Naive B cell (primary cell): ENCODE results near the gene POLA1. TPM values are rescaled to one million over a fixed set of nuclear protein-coding genes. Genes with fewer than 3 reads are reported as not detected.
A peak's percentile ranks its signal among the peaks of the same experiment; 100 is the strongest.
"Not testable (repeated sequence)": the region's sequence is repeated elsewhere in the genome, so short reads cannot be mapped to it uniquely, and the experiment has no call there.

Source experiments
- ATAC-seq, 2 donors: fragments of 150-1000 bp; cut with Tn5 transposase; 2 replicates each; pipeline ENCODE4 v1.10.0; 2021; ENCODE audit warnings: low read depth in 2 of 2, mild to moderate bottlenecking in 2 of 2, moderate library complexity in 2 of 2
- DNase-seq: peaks from one replicate; pipeline ENCODE4 v3.0.0; 2022
- H3K27ac Mint-ChIP-seq, 6 donors: one replicate each; pipeline ENCODE4 v1.8.0; 2020 to 2022; ENCODE audit warnings: mild to moderate bottlenecking in 6 of 6, mixed read lengths in 6 of 6, moderate library complexity in 5 of 6, inconsistent platforms in 2 of 6
- H3K27me3 Mint-ChIP-seq, 3 donors: one replicate each; pipeline ENCODE4 v1.8.0; 2021 to 2022; ENCODE audit warnings: mixed read lengths in 3 of 3, mild to moderate bottlenecking in 1 of 3
- H3K36me3 Mint-ChIP-seq, 2 donors: one replicate each; pipeline ENCODE4 v1.8.0; 2020 to 2022; ENCODE audit warnings: mixed read lengths in 2 of 2, inconsistent platforms in 1 of 2, mild to moderate bottlenecking in 1 of 2
- H3K4me1 Mint-ChIP-seq, 3 donors: one replicate each; pipeline ENCODE4 v1.8.0; 2020 to 2022; ENCODE audit warnings: mixed read lengths in 3 of 3, inconsistent platforms in 1 of 3, mild to moderate bottlenecking in 1 of 3, moderate library complexity in 1 of 3
- H3K4me3 Mint-ChIP-seq, 8 donors: one replicate each; pipeline ENCODE4 v1.8.0; 2020 to 2022; ENCODE audit warnings: mild to moderate bottlenecking in 8 of 8, mixed read lengths in 8 of 8, moderate library complexity in 8 of 8, inconsistent platforms in 2 of 8
- H3K9me3 Mint-ChIP-seq, 7 donors: one replicate each; pipeline ENCODE4 v1.8.0; 2020 to 2022; ENCODE audit warnings: mixed read lengths in 7 of 7, mild to moderate bottlenecking in 5 of 7, inconsistent platforms in 2 of 7, moderate library complexity in 1 of 7
- polyA plus RNA-seq, 6 donors: library from polyadenylated mRNA; unstranded; fragments of 300-500 nt; fragmentation: Illumina TruSeq; gene quantifications; one replicate each; pipeline ENCODE4 v1.2.3, GENCODE V29; 2021; ENCODE audit warnings: low read depth in 6 of 6

POLA1 gene
- polyA plus RNA-seq, 6 donors from 2014 or later, result 5.3 to 6.5 (median 6.1) TPM; not detected in 1

DNA sequence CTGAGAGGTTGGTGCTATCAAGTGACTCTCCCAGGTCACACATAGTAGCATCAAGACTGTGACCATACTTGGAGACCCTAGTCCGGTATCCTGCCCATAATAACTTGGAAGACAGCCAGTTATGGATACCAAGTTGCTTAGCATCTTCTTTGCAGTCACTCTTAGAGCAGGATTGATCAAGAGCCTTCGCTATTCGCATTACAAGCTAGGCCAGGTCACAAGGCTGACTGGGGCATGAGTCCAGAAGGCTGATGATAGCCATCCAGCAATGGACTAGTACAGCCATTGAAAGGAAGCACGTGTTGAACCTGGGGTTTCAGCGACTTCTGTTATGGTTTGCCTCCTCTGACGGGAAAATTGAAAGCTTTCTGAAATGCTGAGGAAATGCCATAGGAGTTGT, 157.6 kb downstream of the POLA1 start:
- H3K9me3 Mint-ChIP-seq, result peaks cover 0 to 5% (median 0%) of the 10 kb centered on the region in 7 donors

DNA sequence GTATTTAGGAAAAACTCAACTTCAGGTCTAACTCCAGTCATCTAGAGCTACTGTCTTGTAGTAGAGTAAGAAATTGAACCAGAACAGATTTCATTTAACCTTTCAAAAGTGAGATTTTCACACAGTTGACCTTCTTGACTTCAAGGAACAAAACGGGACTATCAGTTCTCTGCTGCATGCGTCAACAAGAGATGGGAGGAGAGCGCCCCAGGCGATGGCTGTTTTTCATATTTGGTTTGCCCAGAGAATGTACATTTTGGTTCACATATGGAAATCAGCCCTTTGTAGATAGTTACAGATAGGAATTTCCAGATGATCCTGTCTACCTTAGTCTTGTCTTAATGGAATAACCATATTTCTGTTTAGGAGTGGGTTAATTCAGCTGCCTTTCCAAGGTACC, 158.1 kb downstream of the POLA1 start:
- no peaks in the 10 kb centered on the region for H3K27me3 Mint-ChIP-seq
- no peak overlapping the region for H3K27ac Mint-ChIP-seq
- DNase-seq (no peak), ATAC-seq (no peak)
- peaks cover 0 to 5% (median 0%) of the 10 kb centered on the region in 7 donors for H3K9me3 Mint-ChIP-seq
- H3K36me3 Mint-ChIP-seq, result peaks cover 0 to 6% of the 10 kb centered on the region in 2 donors
- H3K4me1 Mint-ChIP-seq, result no peaks in the 10 kb centered on the region
- no peak overlapping the region for H3K4me3 Mint-ChIP-seq

More for the DNA sequence above, 157.6 kb downstream of the POLA1 start:
- H3K4me3 Mint-ChIP-seq, result no peak overlapping the region
- peaks cover 0 to 6% of the 10 kb centered on the region in 2 donors for H3K36me3 Mint-ChIP-seq
- H3K27ac Mint-ChIP-seq, result no peak overlapping the region
- H3K27me3 Mint-ChIP-seq, result no peaks in the 10 kb centered on the region
- H3K4me1 Mint-ChIP-seq, result no peaks in the 10 kb centered on the region
- no peak for DNase-seq
- no peak for ATAC-seq

DNA sequence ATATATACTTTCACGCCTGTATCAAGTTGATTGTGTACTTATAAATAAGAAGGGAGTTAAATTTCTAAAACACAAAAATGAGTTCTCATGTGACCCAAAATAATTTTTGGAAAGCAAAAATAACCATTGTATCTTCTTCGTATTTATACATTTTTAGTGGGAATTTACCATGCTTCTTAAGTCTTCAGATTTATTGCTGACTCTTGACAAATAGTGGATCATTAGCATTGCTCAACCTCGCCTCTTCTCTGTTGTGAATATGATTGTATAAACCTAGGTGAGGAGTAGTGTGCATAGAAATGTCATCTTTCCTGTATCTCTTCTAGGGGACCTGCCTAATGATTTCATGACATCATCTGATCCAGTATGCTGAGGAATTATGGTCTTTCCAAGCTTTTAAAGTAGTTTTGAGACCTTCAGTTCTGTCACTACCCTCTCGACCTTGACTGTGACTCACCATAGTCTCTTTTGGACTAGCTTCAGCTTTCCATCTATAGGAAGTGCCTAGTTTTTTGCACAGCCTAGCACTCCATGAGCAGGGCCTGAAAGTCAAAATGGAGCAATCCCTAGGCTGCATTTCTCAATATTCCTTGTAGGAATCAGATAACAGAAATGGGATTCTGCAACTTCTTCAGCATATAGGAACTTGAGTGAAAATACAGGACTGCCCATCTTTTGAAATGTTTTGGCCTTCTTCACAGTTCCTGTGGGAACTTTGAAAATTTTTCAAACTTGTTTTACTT, 164.5 kb downstream of the POLA1 start:
- no peak for DNase-seq
- ATAC-seq, result no peak
- Mint-ChIP-seq H3K4me1 (no peaks in the 10 kb centered on the region), H3K36me3 (peaks cover 0 to 6% of the 10 kb centered on the region in 2 donors), H3K27me3 (no peaks in the 10 kb centered on the region), H3K9me3 (peaks cover 0 to 2% (median 0%) of the 10 kb centered on the region in 7 donors), H3K27ac (peak overlapping the region in 1 of 6 donors; percentile 12), H3K4me3 (no peak overlapping the region)

DNA sequence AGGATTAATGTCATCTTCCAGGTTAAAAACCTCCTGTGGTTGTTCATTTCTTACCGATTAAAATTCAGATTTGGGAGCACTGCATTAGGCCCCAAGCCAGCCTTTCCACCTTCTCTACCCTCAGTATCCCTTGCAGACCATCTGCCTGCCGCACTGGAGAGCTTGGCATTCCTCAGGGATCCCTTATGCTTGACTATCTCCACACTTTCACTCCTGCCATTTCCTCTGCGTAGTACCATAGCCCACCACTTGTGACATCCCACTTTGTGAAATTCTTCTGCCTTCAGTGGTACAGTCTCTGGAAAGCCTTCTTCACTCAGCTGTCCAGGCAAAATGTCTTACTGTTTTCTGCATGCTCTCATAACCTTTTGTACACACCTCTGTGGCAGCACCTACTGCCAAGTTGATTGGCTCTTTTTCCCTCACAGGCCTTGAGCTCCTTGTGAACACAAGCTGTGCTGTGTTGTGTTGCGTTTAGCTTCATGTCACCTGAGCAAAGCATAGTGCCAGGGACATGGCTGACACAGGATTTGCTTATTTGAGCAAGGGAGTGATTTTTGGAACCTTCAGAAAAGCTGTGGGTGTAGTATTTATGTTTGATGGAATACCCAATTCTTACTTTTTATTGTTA, 165.6 kb downstream of the POLA1 start:
- DNase-seq (no peak), ATAC-seq (no peak)
- Mint-ChIP-seq H3K36me3 (peaks cover 0 to 6% of the 10 kb centered on the region in 2 donors), H3K4me3 (no peak overlapping the region), H3K4me1 (no peaks in the 10 kb centered on the region), H3K27me3 (no peaks in the 10 kb centered on the region), H3K9me3 (peaks cover 0 to 2% (median 0%) of the 10 kb centered on the region in 7 donors), H3K27ac (peak overlapping the region in 1 of 6 donors; percentile 45)

DNA sequence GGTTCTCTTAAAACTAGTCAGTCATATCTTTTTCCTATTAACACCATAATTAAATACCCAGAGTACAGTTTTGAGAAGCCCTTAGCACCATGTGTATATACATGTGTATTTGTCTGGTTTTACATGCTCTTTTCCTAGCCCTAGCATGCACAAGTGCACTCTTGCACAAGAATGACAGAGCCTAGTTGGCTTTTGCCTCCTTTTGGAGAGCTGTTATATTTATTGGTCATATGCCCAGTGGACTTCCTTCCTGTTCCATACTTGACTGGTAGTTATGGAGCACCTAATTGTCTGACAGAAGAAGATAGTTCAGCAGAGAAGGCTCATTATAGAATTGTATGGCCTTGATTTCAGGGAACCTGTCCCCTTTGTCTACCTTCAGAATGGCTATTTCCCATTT, 166.4 kb downstream of the POLA1 start:
- Mint-ChIP-seq H3K4me3 (no peak overlapping the region), H3K27me3 (no peaks in the 10 kb centered on the region), H3K27ac (no peak overlapping the region), H3K9me3 (peaks cover 0 to 2% (median 0%) of the 10 kb centered on the region in 7 donors), H3K36me3 (peaks cover 0 to 6% of the 10 kb centered on the region in 2 donors), H3K4me1 (no peaks in the 10 kb centered on the region)
- ATAC-seq, result no peak
- DNase-seq, result no peak

DNA sequence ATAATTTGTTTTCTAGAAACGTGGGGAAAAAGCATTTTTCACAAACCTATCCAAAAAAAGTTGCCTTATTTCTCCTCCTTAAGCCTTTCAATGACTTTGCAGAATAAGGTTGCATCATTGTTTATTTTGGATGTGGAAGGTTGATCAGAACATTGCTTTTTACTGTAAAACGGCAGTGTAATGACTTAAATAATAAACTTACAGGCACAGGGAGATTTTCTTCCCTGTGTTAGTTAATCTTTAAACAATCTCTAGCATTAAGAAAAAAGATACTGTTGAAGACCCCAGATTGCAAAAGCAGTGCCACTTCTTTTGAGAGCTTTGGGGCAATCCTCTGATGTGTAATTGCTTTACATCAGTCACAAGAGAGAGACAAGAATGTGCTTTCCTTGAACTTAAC, 168.6 kb downstream of the POLA1 start:
- DNase-seq (no peak), ATAC-seq (no peak)
- no peak overlapping the region for H3K27ac Mint-ChIP-seq
- peaks cover 0 to 6% of the 10 kb centered on the region in 2 donors for H3K36me3 Mint-ChIP-seq
- no peak overlapping the region for H3K4me3 Mint-ChIP-seq
- no peaks in the 10 kb centered on the region for H3K27me3 Mint-ChIP-seq
- peaks cover 0 to 2% (median 0%) of the 10 kb centered on the region in 7 donors for H3K9me3 Mint-ChIP-seq
- no peaks in the 10 kb centered on the region for H3K4me1 Mint-ChIP-seq

DNA sequence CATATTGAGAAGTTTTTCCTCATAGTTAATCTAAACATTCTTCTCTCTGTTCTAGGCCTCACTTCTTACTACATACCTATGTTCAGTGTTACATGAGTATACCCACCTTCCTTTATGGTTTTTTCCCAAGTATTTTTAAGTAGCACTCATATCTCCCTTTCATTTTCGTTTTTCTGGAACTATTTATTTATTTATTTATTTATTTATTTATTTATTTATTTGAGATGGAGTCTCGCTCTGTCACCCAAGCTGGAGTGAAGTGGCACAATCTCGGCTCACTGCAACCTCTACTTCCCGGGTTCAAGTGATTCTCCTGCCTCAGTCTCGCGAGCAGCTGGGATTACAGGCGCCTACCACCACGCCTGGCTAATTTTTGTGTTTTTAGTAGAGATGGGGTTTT, 170.1 kb downstream of the POLA1 start:
- DNase-seq, H3K36me3 Mint-ChIP-seq, H3K27me3 Mint-ChIP-seq, H3K27ac Mint-ChIP-seq, H3K9me3 Mint-ChIP-seq, ATAC-seq, H3K4me1 Mint-ChIP-seq, H3K4me3 Mint-ChIP-seq: not testable (repeated sequence)

DNA sequence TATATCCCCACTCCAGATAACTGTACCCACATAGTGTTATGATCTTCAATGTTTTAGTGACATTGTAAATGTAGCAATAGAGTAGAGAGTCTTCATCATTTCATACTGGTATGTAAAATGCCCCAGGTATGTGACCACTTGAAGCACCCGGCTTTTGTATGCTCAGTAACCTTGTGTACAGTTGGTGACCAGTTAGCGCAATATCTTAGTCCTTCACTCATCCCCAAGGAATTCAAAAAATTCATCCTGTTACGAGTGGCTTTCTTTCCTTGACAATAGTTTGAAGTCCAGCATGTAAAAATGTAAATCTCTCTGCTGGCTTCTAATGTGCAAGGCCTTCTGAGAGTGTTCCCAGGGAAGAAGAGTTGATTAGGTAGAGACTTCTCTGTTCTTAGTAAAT, 176.4 kb downstream of the POLA1 start:
- H3K4me1 Mint-ChIP-seq, result no peaks in the 10 kb centered on the region
- ATAC-seq (no peak), DNase-seq (no peak)
- no peak overlapping the region for H3K4me3 Mint-ChIP-seq
- no peaks in the 10 kb centered on the region for H3K36me3 Mint-ChIP-seq
- no peak overlapping the region for H3K27ac Mint-ChIP-seq
- H3K27me3 Mint-ChIP-seq, result no peaks in the 10 kb centered on the region
- H3K9me3 Mint-ChIP-seq, result no peaks in the 10 kb centered on the region

DNA sequence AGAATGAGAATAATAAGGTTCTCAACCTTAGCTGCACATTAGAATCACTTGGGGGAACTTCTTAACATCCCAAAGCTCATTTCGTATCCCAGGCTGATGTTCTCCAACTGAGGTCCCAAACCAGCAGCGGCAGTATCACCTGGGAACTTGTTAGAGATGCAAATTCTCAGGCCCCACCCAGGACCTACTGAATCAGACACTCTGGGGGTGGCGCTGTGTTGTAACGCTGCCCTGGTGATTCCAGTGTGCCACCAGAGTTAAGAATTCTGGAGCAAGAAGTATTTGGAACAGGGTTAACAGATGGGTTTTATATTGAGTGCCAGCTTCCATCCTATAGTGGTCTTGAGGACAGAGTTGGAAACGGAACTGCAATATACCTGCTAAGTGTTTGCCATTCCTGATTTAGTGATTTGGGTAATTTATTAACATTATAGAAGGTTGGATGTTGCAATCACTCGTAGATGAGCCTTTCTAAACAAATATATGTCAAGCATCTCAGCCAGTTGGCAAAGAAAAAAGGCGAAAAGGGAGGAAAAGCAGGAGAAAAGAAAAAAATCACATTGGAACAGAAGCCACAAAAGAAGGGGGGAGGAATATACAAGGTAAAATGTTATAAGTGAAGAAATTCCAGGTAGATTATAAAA, 181.0 kb downstream of the POLA1 start:
- Mint-ChIP-seq H3K4me1 (no peaks in the 10 kb centered on the region), H3K4me3 (peak overlapping the region in 1 of 8 donors; percentile 11), H3K9me3 (peaks cover 0 to 2% (median 0%) of the 10 kb centered on the region in 7 donors), H3K27me3 (no peaks in the 10 kb centered on the region), H3K36me3 (no peaks in the 10 kb centered on the region), H3K27ac (no peak overlapping the region)
- DNase-seq (no peak), ATAC-seq (no peak)

DNA sequence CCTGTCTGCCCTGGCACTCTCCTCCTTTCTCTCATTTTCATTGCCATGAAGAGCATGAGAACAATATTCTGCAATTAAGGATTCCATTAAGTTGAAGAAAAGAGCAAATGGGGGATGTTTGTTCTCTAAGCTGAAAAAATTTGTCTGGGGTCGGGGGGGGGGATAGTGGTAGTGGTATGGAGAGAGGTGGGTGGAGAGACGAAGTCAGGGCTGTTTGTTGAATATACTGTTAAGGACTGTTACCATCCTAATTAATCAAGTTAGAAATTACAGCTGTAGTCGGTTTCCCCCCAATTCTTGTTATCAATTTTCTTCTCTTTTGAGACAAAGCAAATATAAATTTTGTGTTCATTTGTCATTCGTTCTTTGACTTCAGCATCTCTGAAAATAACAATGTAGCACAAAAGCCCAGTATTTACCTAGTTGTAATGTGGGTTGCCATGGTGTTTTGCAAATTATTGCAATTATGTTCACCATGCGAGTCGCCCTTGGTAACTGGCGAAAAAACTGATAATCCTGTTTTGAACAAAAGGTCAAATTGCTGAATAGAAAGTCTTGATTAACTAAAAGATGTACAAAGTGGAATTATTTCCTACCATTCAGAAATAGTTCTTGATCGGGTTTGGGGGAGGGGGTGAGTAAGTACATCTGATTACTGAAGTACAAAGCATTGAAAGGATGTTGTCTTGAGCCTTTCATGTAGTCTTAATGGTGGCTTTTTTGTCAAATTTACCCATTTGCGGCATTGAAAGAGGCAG, 183.0 kb downstream of the POLA1 start:
- no peaks in the 10 kb centered on the region for H3K36me3 Mint-ChIP-seq
- ATAC-seq, result no peak
- no peak overlapping the region for H3K27ac Mint-ChIP-seq
- no peak for DNase-seq
- no peak overlapping the region for H3K4me3 Mint-ChIP-seq
- no peaks in the 10 kb centered on the region for H3K4me1 Mint-ChIP-seq
- H3K27me3 Mint-ChIP-seq, result no peaks in the 10 kb centered on the region
- peaks cover 0 to 2% (median 0%) of the 10 kb centered on the region in 7 donors for H3K9me3 Mint-ChIP-seq

DNA sequence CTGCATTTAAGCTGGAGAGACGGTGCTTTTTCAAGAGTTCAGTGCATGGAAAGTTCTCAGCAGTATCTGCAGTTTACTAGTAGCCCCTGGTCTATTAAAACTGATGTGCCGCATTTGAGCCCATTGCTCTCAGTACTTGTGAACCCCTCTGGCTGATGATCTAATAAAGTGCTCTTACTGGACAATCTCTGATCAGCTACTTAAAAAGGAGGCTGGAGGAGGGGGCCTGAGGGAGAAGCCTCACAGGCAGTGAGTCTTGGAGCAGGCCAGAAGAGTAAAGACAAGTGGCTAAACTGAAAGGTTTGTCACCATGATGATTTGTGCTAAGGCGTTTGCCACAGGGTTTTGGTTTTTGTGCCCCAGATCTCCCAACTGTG, 183.6 kb downstream of the POLA1 start:
- ATAC-seq (no peak), DNase-seq (no peak)
- H3K36me3 Mint-ChIP-seq, result no peaks in the 10 kb centered on the region
- no peaks in the 10 kb centered on the region for H3K27me3 Mint-ChIP-seq
- no peak overlapping the region for H3K27ac Mint-ChIP-seq
- H3K4me1 Mint-ChIP-seq, result no peaks in the 10 kb centered on the region
- H3K4me3 Mint-ChIP-seq, result no peak overlapping the region
- peaks cover 0 to 2% (median 0%) of the 10 kb centered on the region in 7 donors for H3K9me3 Mint-ChIP-seq

DNA sequence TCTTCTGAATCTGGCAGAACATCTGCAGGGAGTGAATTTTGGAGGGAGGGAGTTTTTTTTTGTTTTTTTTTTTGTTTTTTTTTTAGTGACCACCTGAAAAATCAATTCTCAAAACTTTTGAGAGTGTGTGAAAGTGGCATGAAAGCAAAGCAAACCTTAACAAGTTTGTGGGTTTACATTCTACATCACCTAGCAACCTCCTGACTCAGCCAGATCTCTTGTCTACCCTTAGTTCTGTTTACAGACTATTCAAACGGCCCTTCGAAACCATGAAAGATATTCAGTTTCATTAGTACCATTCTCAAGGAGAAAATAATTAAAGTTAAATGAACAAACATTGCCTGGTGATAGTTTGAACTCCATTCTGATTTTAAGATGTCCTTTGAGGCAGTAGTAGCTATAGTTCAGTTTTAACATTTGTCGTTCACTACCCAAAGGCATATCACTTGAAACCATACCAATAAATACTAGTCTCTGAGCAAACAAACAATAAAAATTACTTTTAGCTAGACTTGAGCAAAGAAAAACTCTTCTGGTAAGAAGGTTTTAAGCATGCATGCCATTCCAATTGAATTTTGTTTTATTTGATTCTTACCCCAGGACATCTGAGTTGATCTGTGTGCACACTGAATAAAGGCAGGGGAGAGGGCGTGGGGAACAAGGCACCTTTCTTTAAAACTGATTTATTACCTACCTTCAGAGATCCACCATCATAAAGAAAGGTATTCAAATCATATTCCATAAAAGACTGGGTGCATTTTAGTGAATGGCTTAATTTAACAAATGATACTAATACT, 184.3 kb downstream of the POLA1 start:
- Mint-ChIP-seq H3K4me1 (no peaks in the 10 kb centered on the region), H3K27ac (peak overlapping the region in 1 of 6 donors; percentile 8), H3K4me3 (no peak overlapping the region), H3K9me3 (peaks cover 0 to 2% (median 0%) of the 10 kb centered on the region in 7 donors), H3K27me3 (no peaks in the 10 kb centered on the region), H3K36me3 (no peaks in the 10 kb centered on the region)
- ATAC-seq, result no peak
- no peak for DNase-seq

DNA sequence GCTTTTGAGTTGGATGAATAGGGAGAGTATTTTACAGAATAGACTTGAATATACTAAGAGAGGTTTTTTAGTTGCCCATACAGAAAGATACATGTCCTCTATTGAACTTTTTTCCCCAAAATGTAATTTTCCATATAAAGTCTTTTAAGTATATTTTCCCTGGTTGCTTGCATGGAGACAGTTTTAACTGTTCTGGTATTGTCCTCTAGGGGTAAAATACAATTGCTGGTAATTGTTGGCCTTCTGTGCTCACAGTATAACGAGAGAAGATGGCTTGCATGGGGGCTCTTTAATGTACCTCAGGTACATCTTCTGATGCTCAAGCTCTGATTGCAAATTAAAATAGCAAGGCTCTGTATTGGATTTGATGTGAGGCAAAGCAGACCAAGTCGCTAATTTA, 186.0 kb downstream of the POLA1 start:
- DNase-seq, result no peak
- Mint-ChIP-seq H3K4me1 (no peaks in the 10 kb centered on the region), H3K4me3 (no peak overlapping the region), H3K36me3 (no peaks in the 10 kb centered on the region), H3K27ac (no peak overlapping the region), H3K27me3 (no peaks in the 10 kb centered on the region), H3K9me3 (peaks cover 0 to 2% (median 0%) of the 10 kb centered on the region in 7 donors)
- no peak for ATAC-seq
